ENCODE data around the gene AGTR1.

DNA sequence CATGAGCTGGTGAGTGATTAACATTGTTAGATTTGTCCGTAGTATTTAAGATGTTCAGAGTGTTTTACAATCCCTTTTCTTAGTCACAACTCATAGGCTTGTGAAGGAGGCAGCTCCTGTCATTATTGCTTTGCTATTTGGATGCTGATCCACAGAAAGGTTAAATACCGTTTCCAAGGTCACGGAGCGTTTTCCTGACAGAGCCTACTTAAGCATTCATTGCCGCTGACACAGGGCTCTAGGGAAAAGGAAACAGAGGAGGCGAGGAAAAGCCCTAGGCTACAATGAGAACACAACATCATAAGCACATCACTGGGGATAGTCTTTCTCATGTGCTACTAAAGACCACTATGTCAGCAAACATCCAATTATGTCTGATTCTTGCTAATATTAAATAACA, 91.4 kb downstream of the AGTR1 start:
- TF ChIP-seq, protein P1, sequence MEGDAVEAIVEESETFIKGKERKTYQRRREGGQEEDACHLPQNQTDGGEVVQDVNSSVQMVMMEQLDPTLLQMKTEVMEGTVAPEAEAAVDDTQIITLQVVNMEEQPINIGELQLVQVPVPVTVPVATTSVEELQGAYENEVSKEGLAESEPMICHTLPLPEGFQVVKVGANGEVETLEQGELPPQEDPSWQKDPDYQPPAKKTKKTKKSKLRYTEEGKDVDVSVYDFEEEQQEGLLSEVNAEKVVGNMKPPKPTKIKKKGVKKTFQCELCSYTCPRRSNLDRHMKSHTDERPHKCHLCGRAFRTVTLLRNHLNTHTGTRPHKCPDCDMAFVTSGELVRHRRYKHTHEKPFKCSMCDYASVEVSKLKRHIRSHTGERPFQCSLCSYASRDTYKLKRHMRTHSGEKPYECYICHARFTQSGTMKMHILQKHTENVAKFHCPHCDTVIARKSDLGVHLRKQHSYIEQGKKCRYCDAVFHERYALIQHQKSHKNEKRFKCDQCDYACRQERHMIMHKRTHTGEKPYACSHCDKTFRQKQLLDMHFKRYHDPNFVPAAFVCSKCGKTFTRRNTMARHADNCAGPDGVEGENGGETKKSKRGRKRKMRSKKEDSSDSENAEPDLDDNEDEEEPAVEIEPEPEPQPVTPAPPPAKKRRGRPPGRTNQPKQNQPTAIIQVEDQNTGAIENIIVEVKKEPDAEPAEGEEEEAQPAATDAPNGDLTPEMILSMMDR (IDR thresholded peaks at IDR 0.05) = no peak
- TF ChIP-seq POLR2A (IDR thresholded peaks at IDR 0.05) = no peak

All from heart left ventricle (tissue), 13 donors.